Ishikawa (cell line): ENCODE results near the gene IFI16.

ENCODE experiments used
- CEBPB ChIP-seq: IDR thresholded peaks from 2 replicates; pipeline ENCODE4 v1.6.1; 2012
- CREB1 ChIP-seq: IDR thresholded peaks from 2 replicates; pipeline ENCODE4 v1.6.1; 2012; ENCODE audit warnings: low read depth
- EGR1 ChIP-seq: IDR thresholded peaks from 2 replicates; pipeline ENCODE4 v1.6.1; 2012
- EP300 ChIP-seq: IDR thresholded peaks from 2 replicates; pipeline ENCODE4 v1.6.1; 2012; ENCODE audit warnings: borderline replicate concordance
- FOXM1 ChIP-seq: IDR thresholded peaks from 2 replicates; pipeline ENCODE4 v1.6.1; 2012; ENCODE audit warnings: low read depth, borderline replicate concordance
- NFIC ChIP-seq: IDR thresholded peaks from 2 replicates; pipeline ENCODE4 v1.6.1; 2012
- RAD21 ChIP-seq: IDR thresholded peaks from 2 replicates; pipeline ENCODE4 v1.6.1; 2012; ENCODE audit warnings: low read depth
- TAF1 ChIP-seq: IDR thresholded peaks from 2 replicates; pipeline ENCODE4 v1.6.1; 2012; ENCODE audit warnings: low read depth, mild to moderate bottlenecking
- TCF12 ChIP-seq: IDR thresholded peaks from 2 replicates; pipeline ENCODE4 v1.6.1; 2012; ENCODE audit warnings: low read depth
- TEAD4 ChIP-seq: IDR thresholded peaks from 2 replicates; pipeline ENCODE4 v1.6.1; 2012
- YY1 ChIP-seq: IDR thresholded peaks from 2 replicates; pipeline ENCODE4 v1.6.1; 2012; ENCODE audit warnings: low read depth
- ZBTB7A ChIP-seq: IDR thresholded peaks from 2 replicates; pipeline ENCODE4 v1.6.1; 2012; ENCODE audit warnings: low read depth
- TF ChIP-seq, protein P1 (sequence below): IDR thresholded peaks from 2 replicates; pipeline ENCODE4 v1.6.1; 2012
- TF ChIP-seq, protein P2 (sequence below): IDR thresholded peaks from 2 replicates; pipeline ENCODE4 v1.6.1; 2012; ENCODE audit warnings: low read depth, mild to moderate bottlenecking
- TF ChIP-seq, protein P3 (sequence below): IDR thresholded peaks from 2 replicates; pipeline ENCODE4 v1.6.1; 2012

The IFI16 gene

DNA sequence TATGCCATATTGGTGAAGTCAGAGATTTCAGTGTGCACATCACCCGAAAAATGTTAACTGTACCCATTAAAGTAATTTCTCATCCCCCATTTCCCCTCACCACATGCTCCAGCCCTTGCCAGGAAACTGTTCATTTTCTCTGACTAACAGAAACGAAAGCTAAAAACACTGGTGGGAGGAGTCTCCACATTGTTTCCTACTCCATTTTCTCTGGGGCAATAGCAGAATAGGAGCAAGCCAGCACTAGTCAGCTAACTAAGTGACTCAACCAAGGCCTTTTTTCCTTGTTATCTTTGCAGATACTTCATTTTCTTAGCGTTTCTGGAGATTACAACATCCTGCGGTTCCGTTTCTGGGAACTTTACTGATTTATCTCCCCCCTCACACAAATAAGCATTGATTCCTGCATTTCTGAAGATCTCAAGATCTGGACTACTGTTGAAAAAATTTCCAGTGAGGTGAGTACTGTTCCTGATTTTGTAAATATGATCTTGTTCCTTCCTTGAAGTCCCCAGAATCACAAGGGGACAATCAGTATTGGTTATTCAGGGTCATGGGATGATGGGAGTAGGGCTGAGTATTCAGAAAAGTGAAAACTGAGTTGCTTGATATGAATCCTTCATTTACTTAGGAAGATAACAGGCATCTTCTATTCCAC is at the start of gene IFI16:
Gene IFI16, plus strand, starts transcription at position 204 of the 658 bp plus-strand sequence. CDS start 4,774 bp downstream, outside the sequence.
- no peak for TF ChIP-seq NFIC
- no peak for TF ChIP-seq EP300
- no peak for TF ChIP-seq ZBTB7A
- TF ChIP-seq TAF1: no peak
- no peak for TF ChIP-seq CREB1
- no peak for TF ChIP-seq TCF12
- TF ChIP-seq, protein P1, sequence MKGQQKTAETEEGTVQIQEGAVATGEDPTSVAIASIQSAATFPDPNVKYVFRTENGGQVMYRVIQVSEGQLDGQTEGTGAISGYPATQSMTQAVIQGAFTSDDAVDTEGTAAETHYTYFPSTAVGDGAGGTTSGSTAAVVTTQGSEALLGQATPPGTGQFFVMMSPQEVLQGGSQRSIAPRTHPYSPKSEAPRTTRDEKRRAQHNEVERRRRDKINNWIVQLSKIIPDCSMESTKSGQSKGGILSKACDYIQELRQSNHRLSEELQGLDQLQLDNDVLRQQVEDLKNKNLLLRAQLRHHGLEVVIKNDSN: no peak
- TF ChIP-seq CEBPB: no peak
- no peak for TF ChIP-seq RAD21
- TF ChIP-seq TEAD4: no peak
- TF ChIP-seq EGR1: no peak
- TF ChIP-seq, protein P2, sequence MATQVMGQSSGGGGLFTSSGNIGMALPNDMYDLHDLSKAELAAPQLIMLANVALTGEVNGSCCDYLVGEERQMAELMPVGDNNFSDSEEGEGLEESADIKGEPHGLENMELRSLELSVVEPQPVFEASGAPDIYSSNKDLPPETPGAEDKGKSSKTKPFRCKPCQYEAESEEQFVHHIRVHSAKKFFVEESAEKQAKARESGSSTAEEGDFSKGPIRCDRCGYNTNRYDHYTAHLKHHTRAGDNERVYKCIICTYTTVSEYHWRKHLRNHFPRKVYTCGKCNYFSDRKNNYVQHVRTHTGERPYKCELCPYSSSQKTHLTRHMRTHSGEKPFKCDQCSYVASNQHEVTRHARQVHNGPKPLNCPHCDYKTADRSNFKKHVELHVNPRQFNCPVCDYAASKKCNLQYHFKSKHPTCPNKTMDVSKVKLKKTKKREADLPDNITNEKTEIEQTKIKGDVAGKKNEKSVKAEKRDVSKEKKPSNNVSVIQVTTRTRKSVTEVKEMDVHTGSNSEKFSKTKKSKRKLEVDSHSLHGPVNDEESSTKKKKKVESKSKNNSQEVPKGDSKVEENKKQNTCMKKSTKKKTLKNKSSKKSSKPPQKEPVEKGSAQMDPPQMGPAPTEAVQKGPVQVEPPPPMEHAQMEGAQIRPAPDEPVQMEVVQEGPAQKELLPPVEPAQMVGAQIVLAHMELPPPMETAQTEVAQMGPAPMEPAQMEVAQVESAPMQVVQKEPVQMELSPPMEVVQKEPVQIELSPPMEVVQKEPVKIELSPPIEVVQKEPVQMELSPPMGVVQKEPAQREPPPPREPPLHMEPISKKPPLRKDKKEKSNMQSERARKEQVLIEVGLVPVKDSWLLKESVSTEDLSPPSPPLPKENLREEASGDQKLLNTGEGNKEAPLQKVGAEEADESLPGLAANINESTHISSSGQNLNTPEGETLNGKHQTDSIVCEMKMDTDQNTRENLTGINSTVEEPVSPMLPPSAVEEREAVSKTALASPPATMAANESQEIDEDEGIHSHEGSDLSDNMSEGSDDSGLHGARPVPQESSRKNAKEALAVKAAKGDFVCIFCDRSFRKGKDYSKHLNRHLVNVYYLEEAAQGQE: no peak

DNA sequence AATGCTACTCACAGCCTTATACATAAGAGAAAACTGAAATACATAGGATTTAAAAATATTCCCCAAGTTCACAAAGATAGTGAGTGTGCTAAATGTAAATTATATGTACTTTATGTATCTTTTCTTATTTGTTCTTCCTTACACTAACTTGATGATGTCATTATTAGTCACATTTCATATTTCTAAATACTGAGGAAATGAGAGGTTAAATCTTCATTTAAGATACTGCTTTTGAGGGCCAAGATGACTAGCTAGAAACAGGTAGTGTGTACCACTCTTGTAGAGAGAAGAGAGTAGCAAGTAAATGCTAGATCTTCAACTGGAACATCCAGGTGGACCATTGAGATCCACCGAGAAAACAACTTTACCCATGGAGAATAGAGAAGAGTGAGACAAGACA is 48.5 kb upstream of the IFI16 start:
- TF ChIP-seq FOXM1: no peak
- TF ChIP-seq CREB1: no peak
- TF ChIP-seq, protein P1: no peak

DNA sequence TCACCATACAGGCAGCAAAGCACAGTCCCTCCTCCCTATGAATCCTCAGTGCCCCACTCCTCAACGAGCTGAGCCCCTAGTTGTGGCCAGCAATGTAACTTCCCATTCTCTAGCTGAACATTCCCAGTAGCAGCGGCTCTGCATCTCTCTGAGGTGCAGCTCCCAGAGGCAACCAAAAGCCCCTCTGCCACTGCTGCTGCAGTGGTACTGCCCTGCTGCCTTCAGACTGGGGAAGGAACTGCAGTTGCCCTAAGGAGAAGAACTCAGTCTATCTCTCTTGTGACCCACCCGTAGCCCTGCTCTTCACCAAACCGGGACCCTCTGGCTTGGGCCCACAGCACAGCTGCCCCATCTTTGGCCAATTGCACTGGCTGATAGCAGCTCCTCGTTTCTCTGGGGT is 46.7 kb upstream of the IFI16 start:
- TF ChIP-seq EGR1: no peak
- no peak for TF ChIP-seq CREB1
- no peak for TF ChIP-seq EP300
- no peak for TF ChIP-seq RAD21
- TF ChIP-seq NFIC: no peak
- TF ChIP-seq, protein P3, sequence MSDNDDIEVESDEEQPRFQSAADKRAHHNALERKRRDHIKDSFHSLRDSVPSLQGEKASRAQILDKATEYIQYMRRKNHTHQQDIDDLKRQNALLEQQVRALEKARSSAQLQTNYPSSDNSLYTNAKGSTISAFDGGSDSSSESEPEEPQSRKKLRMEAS: no peak
- no peak for TF ChIP-seq ZBTB7A
- TF ChIP-seq YY1: no peak
- TF ChIP-seq, protein P2: no peak
- TF ChIP-seq, protein P1: no peak
- TF ChIP-seq TCF12: no peak
- TF ChIP-seq CEBPB: no peak
- TF ChIP-seq TAF1: no peak
- no peak for TF ChIP-seq FOXM1
- no peak for TF ChIP-seq TEAD4

DNA sequence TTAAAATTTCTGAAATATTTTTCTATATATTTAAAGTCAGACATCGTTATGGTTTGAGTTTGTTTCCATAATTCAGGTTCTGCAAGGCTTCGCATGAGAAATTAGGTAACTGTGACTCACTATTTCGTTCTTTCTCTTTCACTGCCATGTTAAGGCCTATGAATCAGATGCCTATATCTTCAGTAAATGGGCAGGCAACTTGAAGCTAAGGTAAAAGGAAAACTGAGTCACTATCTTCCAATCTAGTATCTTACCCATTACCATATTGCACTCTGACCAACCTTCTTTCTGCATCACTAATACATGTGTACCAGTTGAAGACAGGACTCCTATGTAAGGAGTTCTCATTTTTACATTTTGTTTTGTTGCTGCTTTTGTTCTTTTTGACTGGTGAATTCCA is 40.5 kb upstream of the IFI16 start:
- no peak for TF ChIP-seq NFIC
- no peak for TF ChIP-seq FOXM1
- no peak for TF ChIP-seq YY1
- TF ChIP-seq, protein P1: no peak
- TF ChIP-seq EGR1: no peak
- no peak for TF ChIP-seq TEAD4
- TF ChIP-seq, protein P3: no peak
- TF ChIP-seq RAD21: no peak

DNA sequence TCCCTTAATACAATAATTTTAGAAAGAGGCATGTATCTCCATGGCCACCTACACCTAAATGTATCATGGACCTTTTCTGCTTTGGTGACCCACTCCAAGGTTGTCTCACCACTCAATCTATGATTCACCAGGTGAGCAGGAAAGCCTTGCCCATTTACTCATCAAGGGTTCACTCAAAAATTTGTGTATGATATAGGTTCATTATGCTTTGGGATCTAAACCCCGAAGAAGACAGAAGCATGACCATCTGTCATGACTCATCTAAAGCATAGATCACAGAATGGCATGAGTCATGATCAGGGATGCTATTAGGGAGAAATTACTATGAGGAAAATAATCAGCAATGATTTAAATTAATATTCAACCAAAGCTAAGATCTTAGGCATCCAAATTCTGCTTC is 39.9 kb upstream of the IFI16 start:
- no peak for TF ChIP-seq ZBTB7A
- no peak for TF ChIP-seq EP300
- no peak for TF ChIP-seq TEAD4
- TF ChIP-seq FOXM1: no peak
- TF ChIP-seq, protein P3: no peak
- TF ChIP-seq TCF12: no peak
- TF ChIP-seq, protein P1: no peak
- TF ChIP-seq YY1: no peak
- no peak for TF ChIP-seq CREB1
- TF ChIP-seq EGR1: no peak
